Dermis microvascular lymphatic vessel endothelial cell (primary cell): ENCODE results near the gene IMMP2L. TPM values are rescaled to one million over a fixed set of nuclear protein-coding genes. Genes with fewer than 3 reads are reported as not detected.
"Not testable (repeated sequence)": the region's sequence is repeated elsewhere in the genome, so short reads cannot be mapped to it uniquely, and the experiment has no call there.

ENCODE experiments used
- DNase-seq, 2 donors: peaks; one replicate each; pipeline versions ENCODE4 v3.0.0 to v3.0.0-alpha.2; 2010; ENCODE audit warnings: low read depth in 2 of 2
- total RNA-seq: library from RNA; depleted of rRNA; stranded (reverse); fragments of >200 nt; gene quantifications from 2 replicates; pipeline ENCODE4 v1.2.1, GENCODE V29; 2014

IMMP2L gene
- total RNA-seq, 1 donor from 2014 or later = 6.0 TPM

GRCh38 chr7:111339006-111339405 lies 223.3 kb downstream of the IMMP2L start:
- DNase-seq = no peak

GRCh38 chr7:111333010-111333409 lies 229.3 kb downstream of the IMMP2L start:
- no peak for DNase-seq

- DNase-seq = no peak
Measured at GRCh38 chr7:111330235-111330523, 232.1 kb downstream of the IMMP2L start.

GRCh38 chr7:111329367-111330234 lies 232.7 kb downstream of the IMMP2L start:
- DNase-seq = no peak

- DNase-seq = no peak
Measured at GRCh38 chr7:111328487-111328886, 233.8 kb downstream of the IMMP2L start.

DNA sequence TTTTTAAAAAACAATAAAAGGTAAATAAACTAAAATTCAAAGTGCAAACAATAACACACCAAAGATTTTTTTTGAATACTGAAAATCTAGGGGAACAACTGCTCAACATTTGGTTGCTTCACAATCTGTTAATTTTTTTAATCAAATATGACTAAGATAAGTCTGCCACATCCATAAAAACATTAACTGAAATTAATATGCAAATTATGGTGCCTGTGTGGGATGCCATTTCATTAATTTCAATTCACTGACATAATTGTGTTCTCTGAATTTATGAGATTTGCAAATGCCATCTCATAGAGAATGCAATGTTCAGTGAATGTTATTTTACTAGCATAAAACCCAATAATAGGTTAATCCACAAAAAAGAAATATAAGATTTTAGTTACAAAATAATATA lies 237.5 kb downstream of the IMMP2L start:
- no peak for DNase-seq

GRCh38 chr7:111324228-111324627 lies 238.1 kb downstream of the IMMP2L start:
- DNase-seq = no peak

GRCh38 chr7:111323670-111324069 lies 238.6 kb downstream of the IMMP2L start:
- DNase-seq = not testable (repeated sequence)

DNA sequence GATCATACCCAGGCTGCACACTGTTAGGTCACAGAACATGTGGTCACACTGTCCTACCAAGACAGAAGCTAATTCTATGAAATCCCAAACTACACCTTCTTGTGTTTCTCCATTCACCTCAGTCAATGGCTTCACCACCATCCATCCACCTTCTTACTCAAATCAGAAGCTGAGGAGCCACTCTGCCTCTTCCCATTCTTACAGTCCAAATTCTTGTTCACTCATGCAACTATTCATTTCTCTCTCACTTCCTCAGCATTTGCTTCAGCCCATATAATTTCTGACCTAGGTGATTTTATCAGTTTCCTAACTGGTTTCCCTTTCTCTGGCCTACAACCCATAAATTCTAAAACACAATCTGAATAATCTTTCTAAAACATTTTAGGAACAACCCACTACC lies 242.2 kb downstream of the IMMP2L start:
- DNase-seq = no peak

GRCh38 chr7:111312966-111313365 lies 249.3 kb downstream of the IMMP2L start:
- peak in 1 of 2 donors; percentile 2 for DNase-seq

GRCh38 chr7:111308691-111309090 lies 253.6 kb downstream of the IMMP2L start:
- DNase-seq = no peak

- DNase-seq = no peak
Measured at GRCh38 chr7:111301891-111302290, 260.4 kb downstream of the IMMP2L start.

DNA sequence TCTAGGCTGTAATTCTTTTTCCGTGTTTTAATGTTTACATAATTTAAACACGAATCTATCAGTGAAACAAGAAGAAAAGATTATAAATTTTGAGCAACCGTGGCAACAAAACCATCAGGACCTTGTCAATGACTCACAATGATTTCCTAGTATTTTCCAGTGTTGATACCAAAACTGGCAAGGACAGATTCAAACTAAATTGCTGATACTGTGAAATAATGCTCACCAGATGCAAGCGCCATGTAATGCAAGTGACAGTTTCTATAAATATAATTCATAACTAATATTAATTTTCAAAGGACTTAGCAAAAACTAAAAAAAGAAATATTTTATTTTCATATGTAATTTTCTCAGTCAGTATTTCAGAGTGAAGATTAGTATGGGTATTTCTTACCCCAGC lies 267.8 kb downstream of the IMMP2L start:
- DNase-seq = no peak

DNA sequence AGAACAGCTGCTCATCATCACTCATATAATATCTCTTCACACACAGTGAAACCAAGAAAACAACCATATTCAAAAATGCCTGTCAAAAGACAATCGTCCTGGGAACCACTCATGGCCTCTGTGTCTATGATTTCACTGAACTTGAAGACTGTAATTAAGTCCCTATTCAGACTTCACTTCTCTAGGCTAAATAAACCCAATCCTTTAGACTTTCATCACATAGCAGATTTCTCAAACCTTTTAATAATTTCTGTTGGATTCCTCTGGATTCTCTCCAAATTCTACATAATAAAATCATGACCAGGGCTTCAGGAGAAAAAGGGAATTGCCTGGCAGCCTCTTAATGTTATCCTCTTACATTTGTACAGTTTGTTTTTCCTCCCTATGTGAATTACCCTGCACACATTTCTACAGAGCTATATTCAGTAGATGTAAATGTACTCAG lies 270.2 kb downstream of the IMMP2L start:
- no peak for DNase-seq

DNA sequence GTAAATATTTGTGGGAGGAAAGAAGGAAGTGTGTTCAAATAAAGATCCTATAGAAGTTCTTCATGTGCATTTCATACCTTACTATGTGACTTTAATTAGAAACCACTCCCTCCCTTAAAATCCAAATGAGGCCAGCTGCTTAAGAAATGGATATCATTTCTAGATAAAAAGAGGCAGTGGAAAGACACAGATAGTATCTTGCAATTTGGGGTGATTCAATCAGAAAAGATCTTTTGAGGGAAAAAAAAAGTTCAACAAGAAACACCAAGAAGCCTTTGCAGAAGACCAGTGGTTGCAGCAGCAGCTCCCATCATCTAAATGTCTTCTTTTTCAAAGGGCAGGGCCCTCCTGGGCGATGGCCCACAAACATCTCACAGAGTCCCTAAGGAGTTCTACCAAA lies 271.3 kb downstream of the IMMP2L start:
- DNase-seq = no peak

GRCh38 chr7:111290419-111290818 lies 271.9 kb downstream of the IMMP2L start:
- no peak for DNase-seq

DNA sequence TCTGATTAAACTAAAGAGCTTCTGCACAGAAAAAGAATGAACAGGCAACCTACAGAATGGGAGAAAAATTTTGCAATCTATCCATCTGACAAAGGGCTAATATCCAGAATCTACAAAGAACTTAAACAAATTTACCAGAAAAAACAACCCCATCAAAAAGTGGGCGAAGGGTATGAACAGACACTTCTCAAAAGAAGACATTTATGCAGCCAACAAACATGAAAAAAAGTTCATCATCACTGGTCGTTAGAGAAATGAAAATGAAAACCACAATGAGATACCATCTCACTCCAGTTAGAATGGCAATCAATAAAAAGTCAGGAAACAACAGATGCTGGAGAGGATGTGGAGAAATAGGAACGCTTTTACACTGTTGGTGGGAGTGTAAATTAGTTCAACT lies 273.9 kb downstream of the IMMP2L start:
- not testable (repeated sequence) for DNase-seq

DNA sequence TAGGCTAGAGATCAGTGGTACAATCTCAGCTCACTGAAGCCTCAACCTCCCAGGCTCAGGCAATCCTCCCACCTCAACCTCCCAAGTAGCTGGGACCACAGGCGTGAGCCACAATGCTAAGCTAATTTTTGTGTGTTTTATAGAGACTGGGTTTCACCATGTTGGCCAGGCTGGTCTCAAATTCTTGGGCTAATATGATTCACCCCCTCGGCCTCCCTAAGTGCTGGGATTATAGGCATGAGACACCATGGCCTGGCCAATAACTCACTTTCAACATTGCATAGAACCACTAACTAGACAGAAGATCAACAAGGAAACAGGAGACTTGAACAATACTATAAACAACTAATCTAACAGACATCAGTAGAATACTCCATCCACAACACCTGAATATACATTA lies 279.7 kb downstream of the IMMP2L start:
- DNase-seq = no peak

DNA sequence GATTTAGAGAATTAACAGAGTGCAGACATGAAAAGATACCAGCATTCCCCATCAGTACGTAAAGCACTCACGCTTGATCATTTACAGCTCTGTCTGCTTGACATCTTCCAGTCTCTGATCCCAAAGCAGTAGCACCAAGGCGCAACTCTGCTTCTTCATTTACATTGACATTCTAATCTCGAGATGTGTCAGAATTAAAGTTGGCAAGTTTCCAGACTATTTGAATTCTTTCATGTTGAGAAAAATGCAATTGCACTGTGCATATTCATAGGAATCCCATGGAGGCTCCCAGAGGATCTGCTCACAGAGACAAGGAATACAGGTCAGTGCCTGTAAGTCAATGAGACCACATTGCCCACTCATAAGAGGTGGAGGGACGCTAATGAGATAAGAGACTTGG lies 287.4 kb downstream of the IMMP2L start:
- DNase-seq = peak in 1 of 2 donors; percentile 0

DNA sequence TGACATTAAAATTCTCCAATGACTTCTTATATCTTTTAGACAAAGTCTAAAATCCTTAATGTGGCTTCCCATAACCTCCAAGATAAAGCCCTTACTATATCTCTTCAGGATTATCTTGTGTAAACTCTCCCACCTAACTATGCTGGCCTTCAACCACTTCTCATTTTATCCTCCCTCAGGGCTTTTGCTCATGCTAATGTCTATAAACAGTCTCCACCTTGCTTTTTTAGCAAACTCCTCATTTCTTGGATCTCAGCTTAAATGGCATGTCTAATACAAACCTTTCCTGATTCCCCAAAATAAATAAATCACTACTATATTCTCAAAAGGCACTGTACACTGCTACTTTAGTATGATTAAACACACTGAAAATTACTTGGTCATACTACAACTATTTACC lies 290.2 kb downstream of the IMMP2L start:
- no peak for DNase-seq

GRCh38 chr7:111270794-111271193 lies 291.5 kb downstream of the IMMP2L start:
- DNase-seq = not testable (repeated sequence)

- peak in 1 of 2 donors; percentile 1 for DNase-seq
Measured at GRCh38 chr7:111268941-111269340, 293.4 kb downstream of the IMMP2L start.

GRCh38 chr7:111266613-111267012 lies 295.7 kb downstream of the IMMP2L start:
- DNase-seq = no peak

DNA sequence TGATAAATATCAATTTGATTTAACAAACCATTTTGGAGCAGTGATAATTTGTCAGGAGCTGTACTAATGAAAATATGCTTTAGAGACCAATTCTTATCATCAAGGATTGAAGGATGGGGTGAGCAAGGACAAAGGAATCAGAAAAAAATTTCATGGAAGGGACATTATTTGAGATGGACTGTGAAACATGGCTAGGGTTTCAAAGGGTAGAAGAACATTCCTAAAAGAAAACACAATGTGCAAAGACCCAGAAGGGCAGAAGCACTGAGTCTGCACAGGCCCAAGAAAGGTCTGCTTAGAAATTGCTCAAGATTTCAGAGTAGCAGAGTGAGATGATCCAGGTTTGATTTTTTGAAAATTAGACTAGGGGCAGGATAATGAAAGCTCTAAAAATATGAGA lies 296.9 kb downstream of the IMMP2L start:
- no peak for DNase-seq
